Measurements from ENCODE around the gene PRSS27. TPM values are rescaled to one million over a fixed set of nuclear protein-coding genes. Genes with fewer than 3 reads are reported as not detected.

The PRSS27 gene
- 0.11 TPM for total RNA-seq
- long read RNA-seq, partial matches to known transcripts = 0 of 1 reads
- long read RNA-seq, other reads (novel, unspliced or antisense) = 1 of 1 reads

DNA sequence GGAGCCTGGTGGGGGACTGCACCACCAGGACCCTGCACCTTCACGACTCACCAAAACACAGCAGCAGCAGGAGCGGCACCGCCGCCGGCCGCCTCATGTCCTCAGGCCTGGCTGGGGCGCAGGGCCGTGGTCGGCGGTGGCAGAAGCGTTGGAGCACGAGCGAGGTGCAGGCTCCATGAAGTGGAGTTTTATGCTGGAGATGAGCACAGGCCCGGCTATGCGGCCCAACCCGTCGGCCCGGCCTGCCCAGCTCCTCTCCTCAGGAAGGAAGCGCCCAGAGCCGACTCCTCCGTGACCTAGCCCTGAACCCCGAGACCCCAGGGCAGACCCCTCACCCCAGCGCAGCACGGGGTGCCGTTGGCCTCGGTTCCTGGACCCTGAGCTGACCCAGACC lies at the start of gene PRSS27:
PRSS27 (minus strand) TSS at position 161 of the 394 bp plus-strand sequence; CDS start at position 97, 64 bp downstream.
- Histone ChIP-seq H3K36me3 (no peaks in the 10 kb centered on the region), H3K4me3 (peak within 1 kb of the TSS; percentile 74), H3K27me3 (ENCODE audit: low read depth) (peaks cover 12% of the 10 kb centered on the region), H3K4me1 (peaks cover 37% of the 10 kb centered on the region), H3K27ac (replicated peaks) (peak within 1 kb of the TSS; percentile 85), H3K9me3 (replicated peaks) (no peaks in the 10 kb centered on the region)
- TF ChIP-seq, protein P1, sequence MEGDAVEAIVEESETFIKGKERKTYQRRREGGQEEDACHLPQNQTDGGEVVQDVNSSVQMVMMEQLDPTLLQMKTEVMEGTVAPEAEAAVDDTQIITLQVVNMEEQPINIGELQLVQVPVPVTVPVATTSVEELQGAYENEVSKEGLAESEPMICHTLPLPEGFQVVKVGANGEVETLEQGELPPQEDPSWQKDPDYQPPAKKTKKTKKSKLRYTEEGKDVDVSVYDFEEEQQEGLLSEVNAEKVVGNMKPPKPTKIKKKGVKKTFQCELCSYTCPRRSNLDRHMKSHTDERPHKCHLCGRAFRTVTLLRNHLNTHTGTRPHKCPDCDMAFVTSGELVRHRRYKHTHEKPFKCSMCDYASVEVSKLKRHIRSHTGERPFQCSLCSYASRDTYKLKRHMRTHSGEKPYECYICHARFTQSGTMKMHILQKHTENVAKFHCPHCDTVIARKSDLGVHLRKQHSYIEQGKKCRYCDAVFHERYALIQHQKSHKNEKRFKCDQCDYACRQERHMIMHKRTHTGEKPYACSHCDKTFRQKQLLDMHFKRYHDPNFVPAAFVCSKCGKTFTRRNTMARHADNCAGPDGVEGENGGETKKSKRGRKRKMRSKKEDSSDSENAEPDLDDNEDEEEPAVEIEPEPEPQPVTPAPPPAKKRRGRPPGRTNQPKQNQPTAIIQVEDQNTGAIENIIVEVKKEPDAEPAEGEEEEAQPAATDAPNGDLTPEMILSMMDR (IDR thresholded peaks at IDR 0.05; ENCODE audit: borderline replicate concordance) = no peak
- intact Hi-C loops (cut with micrococcal nuclease) = no loop called here
- DNase-seq = no peak

DNA sequence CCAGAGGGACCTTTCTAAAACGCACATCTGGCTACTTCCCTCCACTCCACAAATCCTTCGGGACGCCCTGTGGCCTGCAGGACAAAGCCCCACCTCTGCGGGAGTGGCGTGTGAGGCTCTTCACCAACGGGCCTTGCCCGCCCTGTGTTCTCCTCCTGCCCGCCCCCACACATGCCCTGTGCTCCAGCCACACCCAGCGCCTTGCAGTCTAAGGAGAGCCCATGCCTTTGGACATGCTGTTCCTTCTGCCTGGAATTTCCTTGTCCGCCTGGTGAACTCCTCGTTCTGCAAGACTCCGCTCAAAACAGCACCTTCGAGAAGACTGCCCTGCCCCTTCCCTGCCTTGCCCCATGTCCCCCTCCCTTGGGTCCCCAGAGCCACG lies 49.6 kb upstream of the PRSS27 start:
- peak overlapping the region; percentile 38 for H3K27ac ChIP-seq (replicated peaks)
- H3K4me1 ChIP-seq = peaks cover 54% of the 10 kb centered on the region
- TF ChIP-seq, protein P1 (IDR thresholded peaks at IDR 0.05; ENCODE audit: borderline replicate concordance) = no peak
- peaks cover 98% of the 10 kb centered on the region for H3K36me3 ChIP-seq
- intact Hi-C loops (cut with micrococcal nuclease) = no loop called here
- DNase-seq = no peak
- H3K4me3 ChIP-seq = no peak overlapping the region
- H3K27me3 ChIP-seq (ENCODE audit: low read depth) = no peaks in the 10 kb centered on the region
- H3K9me3 ChIP-seq (replicated peaks) = no peaks in the 10 kb centered on the region

DNA sequence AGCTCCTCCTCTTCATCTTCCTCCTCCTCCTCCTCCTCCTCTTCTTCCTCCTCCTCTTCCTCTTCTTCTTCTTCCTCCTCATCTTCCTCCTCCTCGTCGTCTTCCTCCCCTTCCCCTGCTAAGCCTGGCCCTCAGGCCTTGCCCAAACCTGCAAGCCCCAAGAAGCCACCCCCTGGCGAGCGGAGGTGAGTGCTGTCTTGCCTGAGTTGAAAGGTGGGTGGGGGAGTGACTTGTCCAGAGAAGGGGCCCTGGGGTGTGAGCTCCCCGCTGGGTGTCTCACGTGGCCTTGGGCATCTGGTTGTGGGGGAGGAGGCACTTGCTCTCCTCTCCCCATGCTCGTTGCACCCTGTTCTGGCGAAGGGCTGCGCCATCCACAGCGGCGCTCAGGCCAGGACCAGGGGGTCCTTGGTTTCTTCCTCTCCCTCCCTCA lies 49.1 kb upstream of the PRSS27 start:
- H3K36me3 ChIP-seq = peaks cover 98% of the 10 kb centered on the region
- intact Hi-C loops (cut with micrococcal nuclease) = no loop called here
- no peaks in the 10 kb centered on the region for H3K27me3 ChIP-seq (ENCODE audit: low read depth)
- H3K9me3 ChIP-seq (replicated peaks) = no peaks in the 10 kb centered on the region
- TF ChIP-seq, protein P1 (IDR thresholded peaks at IDR 0.05; ENCODE audit: borderline replicate concordance) = no peak
- no peak overlapping the region for H3K4me3 ChIP-seq
- peak overlapping the region; percentile 38 for H3K27ac ChIP-seq (replicated peaks)
- no peak for DNase-seq
- peaks cover 50% of the 10 kb centered on the region for H3K4me1 ChIP-seq

DNA sequence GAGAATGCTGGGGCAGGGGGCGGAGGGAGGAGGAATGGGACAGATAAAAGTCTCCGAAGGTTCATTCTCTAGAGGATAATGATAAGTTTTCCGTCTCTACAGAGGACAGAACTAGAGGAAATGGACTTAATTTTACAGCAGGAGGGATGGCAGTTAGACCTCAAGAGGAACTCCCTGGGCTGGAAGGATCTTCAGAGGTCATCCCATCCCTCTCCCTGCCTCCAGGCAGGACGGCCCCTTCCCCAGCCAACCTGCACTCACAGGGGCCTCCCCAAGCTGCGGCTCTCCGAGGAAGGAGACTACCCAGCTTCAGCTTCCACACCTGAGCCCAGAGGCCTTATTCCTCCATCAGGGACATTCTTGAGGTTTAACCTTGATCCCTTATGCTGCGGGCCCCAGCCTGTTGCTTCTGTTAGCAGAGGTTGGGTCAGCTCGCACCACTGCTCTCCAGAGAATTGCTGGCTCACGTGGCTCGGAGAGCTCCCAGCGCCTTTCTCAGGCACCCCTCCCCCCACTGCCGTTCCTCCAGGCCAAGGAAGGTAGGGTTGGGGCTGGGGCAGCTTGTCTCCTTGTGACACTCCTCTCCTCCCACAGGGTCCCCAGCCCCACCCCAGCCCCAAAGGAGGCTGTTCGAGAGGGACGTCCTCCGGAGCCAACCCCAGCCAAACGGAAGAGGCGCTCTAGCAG lies 48.5 kb upstream of the PRSS27 start:
- Histone ChIP-seq H3K27me3 (ENCODE audit: low read depth) (no peaks in the 10 kb centered on the region), H3K27ac (replicated peaks) (peak overlapping the region; percentile 38), H3K4me3 (no peak overlapping the region), H3K4me1 (peaks cover 48% of the 10 kb centered on the region), H3K36me3 (peaks cover 99% of the 10 kb centered on the region), H3K9me3 (replicated peaks) (no peaks in the 10 kb centered on the region)
- TF ChIP-seq, protein P1 (IDR thresholded peaks at IDR 0.05; ENCODE audit: borderline replicate concordance) = no peak
- intact Hi-C loops (cut with micrococcal nuclease) = no loop called here
- no peak for DNase-seq

DNA sequence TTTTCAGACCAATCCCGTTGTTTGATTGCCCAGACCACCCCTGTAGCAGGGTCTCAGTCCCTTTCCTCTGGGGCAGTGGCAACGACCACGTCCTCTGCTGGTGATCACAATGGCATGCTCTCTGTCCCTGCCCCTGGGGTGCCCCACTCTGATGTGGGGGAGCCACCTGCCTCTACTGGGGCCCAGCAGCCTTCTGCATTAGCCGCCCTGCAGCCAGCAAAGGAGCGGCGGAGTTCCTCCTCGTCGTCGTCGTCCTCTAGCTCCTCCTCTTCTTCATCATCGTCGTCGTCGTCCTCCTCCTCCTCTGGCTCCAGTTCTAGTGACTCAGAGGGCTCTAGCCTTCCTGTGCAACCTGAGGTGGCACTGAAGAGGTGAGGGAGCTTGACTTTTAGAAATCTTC lies 47.9 kb upstream of the PRSS27 start:
- TF ChIP-seq, protein P1 (IDR thresholded peaks at IDR 0.05; ENCODE audit: borderline replicate concordance) = no peak
- DNase-seq = no peak
- no peaks in the 10 kb centered on the region for H3K27me3 ChIP-seq (ENCODE audit: low read depth)
- no peaks in the 10 kb centered on the region for H3K9me3 ChIP-seq (replicated peaks)
- peaks cover 48% of the 10 kb centered on the region for H3K4me1 ChIP-seq
- intact Hi-C loops (cut with micrococcal nuclease) = no loop called here
- H3K27ac ChIP-seq (replicated peaks) = peak overlapping the region; percentile 38
- H3K4me3 ChIP-seq = no peak overlapping the region
- peaks cover 100% of the 10 kb centered on the region for H3K36me3 ChIP-seq
